GM21825 (cell line): ENCODE measurements around the gene CSTPP1.
"Not testable (repeated sequence)": the region's sequence is repeated elsewhere in the genome, so short reads cannot be mapped to it uniquely, and the experiment has no call there.

Experiments
- ATAC-seq: cut with Tn5 transposase; IDR thresholded peaks from one replicate; pipeline ENCODE4 v1.9.1; 2021; ENCODE audit warnings: mild to moderate bottlenecking, moderate library complexity; ENCODE audit not compliant: unreplicated experiment

CSTPP1 gene

GRCh38 chr11:46952553-46952952, 16.0 kb downstream of the CSTPP1 start:
- ATAC-seq: no peak

GRCh38 chr11:46953093-46953492, 16.5 kb downstream of the CSTPP1 start:
- no peak for ATAC-seq

- ATAC-seq: no peak
Measured at GRCh38 chr11:46958777-46959176, 22.2 kb downstream of the CSTPP1 start.

GRCh38 chr11:46961041-46961440, 24.5 kb downstream of the CSTPP1 start:
- ATAC-seq: no peak

GRCh38 chr11:46961886-46962285, 25.3 kb downstream of the CSTPP1 start:
- not testable (repeated sequence) for ATAC-seq

GRCh38 chr11:46963844-46964243, 27.3 kb downstream of the CSTPP1 start:
- ATAC-seq: no peak

GRCh38 chr11:46966773-46967172, 30.2 kb downstream of the CSTPP1 start:
- ATAC-seq: no peak

GRCh38 chr11:46967962-46968361, 31.4 kb downstream of the CSTPP1 start:
- ATAC-seq: no peak

- ATAC-seq: no peak
Measured at GRCh38 chr11:46969379-46969778, 32.8 kb downstream of the CSTPP1 start.

- ATAC-seq: no peak
Measured at GRCh38 chr11:46970913-46971625, 34.5 kb downstream of the CSTPP1 start.

GRCh38 chr11:46972343-46972742, 35.8 kb downstream of the CSTPP1 start:
- no peak for ATAC-seq

- no peak for ATAC-seq
Measured at GRCh38 chr11:46972821-46973220, 36.3 kb downstream of the CSTPP1 start.

GRCh38 chr11:46976182-46976854, 39.8 kb downstream of the CSTPP1 start:
- ATAC-seq: no peak

- ATAC-seq: no peak
Measured at GRCh38 chr11:46977038-46977813, 40.7 kb downstream of the CSTPP1 start.

GRCh38 chr11:46978005-46978491, 41.5 kb downstream of the CSTPP1 start:
- ATAC-seq: no peak

GRCh38 chr11:46979358-46979757, 42.8 kb downstream of the CSTPP1 start:
- ATAC-seq: no peak

GRCh38 chr11:46981436-46981835, 44.9 kb downstream of the CSTPP1 start:
- no peak for ATAC-seq

GRCh38 chr11:46982797-46983452, 46.4 kb downstream of the CSTPP1 start:
- no peak for ATAC-seq

- no peak for ATAC-seq
Measured at GRCh38 chr11:46983598-46983997, 47.0 kb downstream of the CSTPP1 start.

GRCh38 chr11:46984548-46984947, 48.0 kb downstream of the CSTPP1 start:
- no peak for ATAC-seq

- no peak for ATAC-seq
Measured at GRCh38 chr11:46984987-46985386, 48.4 kb downstream of the CSTPP1 start.
